Neutrophil (primary cell): ENCODE measurements around the gene SLC9A4.

Experiments
- H3K27ac ChIP-seq: fragments of 200-600 bp; sonication (generic); 2 replicates; pipeline ENCODE4 v1.5.1; 2016; ENCODE audit warnings: mild to moderate bottlenecking, moderate library complexity
- H3K27me3 ChIP-seq: fragments of 200-600 bp; sonication (generic); 2 replicates; pipeline ENCODE4 v1.6.0; 2016; ENCODE audit warnings: mild to moderate bottlenecking
- H3K36me3 ChIP-seq: fragments of 200-600 bp; sonication (generic); 2 replicates; pipeline ENCODE4 v1.5.1; 2017
- H3K4me1 ChIP-seq, 2 experiments: fragments of 200-600 bp in 1 of 2; sonication (generic) in 1 of 2; 1 replicate in 1 of 2; 2 replicates in 1 of 2; pipeline versions ENCODE4 v1.5.1 to v1.6.1; 2013 to 2016; ENCODE audit warnings: low read depth in 1 of 2, low read length in 1 of 2, mild to moderate bottlenecking in 1 of 2, moderate library complexity in 1 of 2; ENCODE audit not compliant: control insufficient read depth in 1 of 2, insufficient read depth in 1 of 2
- H3K4me3 ChIP-seq, 2 experiments: fragments of 200-600 bp in 1 of 2; sonication (generic) in 1 of 2; 1 replicate in 1 of 2; 2 replicates in 1 of 2; pipeline ENCODE4 v1.5.1; 2013 to 2016; ENCODE audit warnings: low read depth in 1 of 2, low read length in 1 of 2, mild to moderate bottlenecking in 1 of 2, moderate library complexity in 1 of 2
- H3K9me3 ChIP-seq: fragments of 200-600 bp; sonication (generic); 2 replicates; pipeline ENCODE4 v1.5.1; 2016
- TF ChIP-seq, protein P1 (sequence below): fragments of 200-600 bp; sonication (generic); IDR thresholded peaks from 2 replicates; pipeline ENCODE4 v1.5.1; 2016; ENCODE audit warnings: antibody characterized with exemption

The SLC9A4 gene

DNA sequence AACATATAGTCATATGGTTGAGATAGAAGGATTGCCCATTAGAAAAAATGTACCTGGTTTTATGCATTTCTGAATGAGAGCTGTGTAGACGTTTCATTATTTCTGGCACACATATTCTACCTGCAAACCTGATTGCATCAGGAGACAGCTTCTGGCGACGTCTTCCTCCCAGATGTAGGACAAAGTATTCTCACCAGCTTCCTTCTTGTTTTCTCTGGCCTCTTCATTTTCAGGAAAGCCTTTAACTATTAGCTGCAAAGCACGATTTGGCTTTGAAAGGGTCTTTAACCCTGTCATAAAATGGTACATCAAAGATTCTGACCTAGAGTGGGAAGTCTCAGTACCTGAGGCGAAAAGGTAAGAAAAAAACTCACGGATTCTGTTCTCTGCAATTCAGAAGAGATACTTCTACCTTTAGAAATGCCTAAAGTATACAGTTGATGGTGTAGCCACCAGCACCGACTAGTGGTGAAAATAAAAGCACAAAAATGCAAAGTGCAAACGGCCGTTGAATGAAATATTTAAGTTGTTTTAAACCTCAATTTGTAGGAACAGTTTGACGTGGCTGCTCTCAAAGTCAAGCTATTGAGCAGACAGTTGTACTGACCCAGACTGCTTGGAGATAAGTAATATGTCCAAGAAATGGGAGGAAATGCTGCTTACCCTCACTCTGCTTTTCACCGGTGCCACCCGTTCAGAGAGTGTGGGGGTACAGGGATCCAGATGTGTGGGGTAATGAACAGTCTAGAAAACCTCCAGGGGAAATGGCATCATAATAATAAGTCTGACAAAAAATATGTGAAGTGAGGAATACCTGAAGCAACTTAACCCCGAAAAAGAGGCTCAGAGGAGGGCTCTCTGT, 29.8 kb upstream of the SLC9A4 start:
- H3K27ac ChIP-seq, result peak overlapping the region; percentile 73
- H3K36me3 ChIP-seq, result peaks cover 52% of the 10 kb centered on the region
- TF ChIP-seq, protein P1, sequence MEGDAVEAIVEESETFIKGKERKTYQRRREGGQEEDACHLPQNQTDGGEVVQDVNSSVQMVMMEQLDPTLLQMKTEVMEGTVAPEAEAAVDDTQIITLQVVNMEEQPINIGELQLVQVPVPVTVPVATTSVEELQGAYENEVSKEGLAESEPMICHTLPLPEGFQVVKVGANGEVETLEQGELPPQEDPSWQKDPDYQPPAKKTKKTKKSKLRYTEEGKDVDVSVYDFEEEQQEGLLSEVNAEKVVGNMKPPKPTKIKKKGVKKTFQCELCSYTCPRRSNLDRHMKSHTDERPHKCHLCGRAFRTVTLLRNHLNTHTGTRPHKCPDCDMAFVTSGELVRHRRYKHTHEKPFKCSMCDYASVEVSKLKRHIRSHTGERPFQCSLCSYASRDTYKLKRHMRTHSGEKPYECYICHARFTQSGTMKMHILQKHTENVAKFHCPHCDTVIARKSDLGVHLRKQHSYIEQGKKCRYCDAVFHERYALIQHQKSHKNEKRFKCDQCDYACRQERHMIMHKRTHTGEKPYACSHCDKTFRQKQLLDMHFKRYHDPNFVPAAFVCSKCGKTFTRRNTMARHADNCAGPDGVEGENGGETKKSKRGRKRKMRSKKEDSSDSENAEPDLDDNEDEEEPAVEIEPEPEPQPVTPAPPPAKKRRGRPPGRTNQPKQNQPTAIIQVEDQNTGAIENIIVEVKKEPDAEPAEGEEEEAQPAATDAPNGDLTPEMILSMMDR, result peak; percentile 68
- H3K4me3 ChIP-seq, result peak overlapping the region; percentile 18 to 26
- H3K27me3 ChIP-seq, result no peaks in the 10 kb centered on the region
- H3K9me3 ChIP-seq, result no peaks in the 10 kb centered on the region
- H3K4me1 ChIP-seq, result peaks cover 57 to 62% of the 10 kb centered on the region in 2 experiments

GRCh38 chr2:102444233-102444632, 28.8 kb upstream of the SLC9A4 start:
- Histone ChIP-seq H3K4me1 (peaks cover 46 to 52% of the 10 kb centered on the region in 2 experiments), H3K27me3 (no peaks in the 10 kb centered on the region), H3K4me3 (no peak overlapping the region), H3K27ac (no peak overlapping the region), H3K9me3 (no peaks in the 10 kb centered on the region), H3K36me3 (peaks cover 58% of the 10 kb centered on the region)
- TF ChIP-seq, protein P1, result no peak

GRCh38 chr2:102446936-102447335, 26.1 kb upstream of the SLC9A4 start:
- H3K36me3 ChIP-seq, result peaks cover 77% of the 10 kb centered on the region
- no peaks in the 10 kb centered on the region for H3K27me3 ChIP-seq
- H3K4me1 ChIP-seq, result peaks cover 21 to 28% of the 10 kb centered on the region in 2 experiments
- no peaks in the 10 kb centered on the region for H3K9me3 ChIP-seq
- no peak overlapping the region for H3K4me3 ChIP-seq
- TF ChIP-seq, protein P1, result no peak
- H3K27ac ChIP-seq, result no peak overlapping the region

DNA sequence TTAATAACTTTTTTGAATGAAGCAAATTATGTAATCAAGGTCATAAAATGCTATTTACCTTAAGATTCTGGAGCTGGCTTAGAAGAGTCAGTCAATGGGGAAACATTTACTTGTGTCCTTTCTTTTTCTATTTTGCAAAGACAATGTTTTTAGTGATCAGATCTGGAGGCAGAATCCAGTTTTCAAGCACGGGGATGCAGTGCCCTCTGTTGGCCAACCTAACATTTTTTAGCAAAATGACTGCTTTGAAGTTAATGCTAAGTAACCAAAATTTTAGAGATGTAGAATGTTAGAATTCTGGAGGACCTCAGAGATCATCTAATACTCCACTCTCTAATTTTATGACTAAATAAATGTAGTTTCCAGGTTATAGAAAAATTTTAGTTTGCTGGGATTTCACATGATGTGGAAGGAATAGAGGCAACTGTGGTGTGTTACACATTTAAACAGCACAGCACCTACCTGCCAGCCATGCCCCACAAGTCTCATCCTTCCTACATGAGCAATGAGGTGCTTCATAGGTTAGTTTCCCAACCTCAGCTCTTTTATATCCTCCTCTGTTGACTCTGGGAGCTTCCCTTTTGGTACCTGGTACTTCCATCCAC, 23.6 kb upstream of the SLC9A4 start:
- H3K36me3 ChIP-seq, result peaks cover 93% of the 10 kb centered on the region

DNA sequence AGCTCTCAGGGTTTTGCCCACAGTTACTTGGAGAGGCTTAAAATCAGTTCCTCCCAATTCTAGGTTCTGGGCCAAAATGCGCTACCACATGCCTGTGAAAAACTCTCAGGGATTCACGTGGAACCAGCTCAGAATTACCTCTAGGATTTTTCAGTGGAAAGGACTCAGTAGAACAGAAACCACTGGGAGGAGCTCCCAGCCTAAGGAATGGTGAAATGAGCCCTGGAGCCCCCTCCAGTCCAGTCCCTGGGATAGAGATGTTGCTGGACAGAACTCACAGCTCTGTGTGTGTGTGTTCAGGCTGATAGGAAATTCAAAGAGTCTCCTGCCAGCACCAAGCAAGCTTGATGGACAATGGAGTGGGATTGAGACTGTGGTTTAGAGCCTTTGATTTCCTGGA, 21.1 kb upstream of the SLC9A4 start:
- no peak overlapping the region for H3K4me3 ChIP-seq
- H3K27ac ChIP-seq, result no peak overlapping the region
- peaks cover 68% of the 10 kb centered on the region for H3K36me3 ChIP-seq
- H3K4me1 ChIP-seq, result no peaks in the 10 kb centered on the region
- H3K27me3 ChIP-seq, result no peaks in the 10 kb centered on the region
- TF ChIP-seq, protein P1, result no peak
- H3K9me3 ChIP-seq, result no peaks in the 10 kb centered on the region

More for the DNA sequence above, 23.6 kb upstream of the SLC9A4 start:
- TF ChIP-seq, protein P1, result peak; percentile 41
- no peak overlapping the region for H3K27ac ChIP-seq
- H3K4me3 ChIP-seq, result no peak overlapping the region
- H3K4me1 ChIP-seq, result peaks cover 0 to 2% of the 10 kb centered on the region in 2 experiments
- H3K27me3 ChIP-seq, result no peaks in the 10 kb centered on the region
- H3K9me3 ChIP-seq, result no peaks in the 10 kb centered on the region
